GM12874 (cell line): Measurements from ENCODE around the gene SSX3.
"Not testable (repeated sequence)": the region's sequence is repeated elsewhere in the genome, so short reads cannot be mapped to it uniquely, and the experiment has no call there.

Source experiments
- CTCF ChIP-seq: IDR thresholded peaks from 2 replicates; pipeline ENCODE4 v1.5.1; 2011; ENCODE audit warnings: low read depth, mild to moderate bottlenecking, control low read depth, low read length, moderate library complexity; ENCODE audit not compliant: insufficient read depth

Gene SSX3

DNA sequence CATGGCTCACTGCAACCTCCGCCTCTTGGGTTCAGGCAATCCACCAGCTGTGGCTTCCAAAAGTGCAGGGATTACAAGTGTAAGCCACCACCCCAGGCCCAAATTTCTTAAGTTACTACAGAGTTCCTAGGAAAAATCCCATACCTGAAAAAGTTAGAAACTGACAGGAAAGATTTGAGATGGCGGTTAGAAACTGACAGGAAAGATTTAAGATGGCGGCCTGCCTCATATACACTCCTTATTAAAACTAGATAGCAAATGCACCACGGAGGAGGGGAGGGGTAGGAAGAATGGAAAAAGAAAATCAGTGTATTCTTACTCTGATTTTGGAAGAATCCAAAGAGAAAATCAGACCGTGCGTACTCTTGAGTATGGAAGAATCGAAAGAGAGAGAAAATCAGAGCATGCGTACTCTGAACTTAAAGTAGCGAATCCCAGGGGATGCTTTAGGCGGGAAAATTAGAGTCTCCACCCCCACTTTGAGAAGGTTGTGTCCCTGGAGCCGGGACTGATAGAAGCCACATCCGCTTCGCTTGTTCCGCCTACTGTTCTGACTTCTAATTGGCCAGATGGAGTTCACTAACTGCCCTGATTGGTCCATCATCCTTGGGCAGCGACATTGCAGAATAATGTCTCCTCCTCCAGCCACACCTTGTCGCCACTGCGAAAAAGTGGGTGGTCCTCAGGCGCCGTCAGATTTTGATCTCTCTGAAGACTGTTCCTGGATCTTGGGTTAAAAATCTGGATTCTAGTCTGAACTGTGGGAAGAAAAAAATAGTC lies at the start of gene SSX3:
Gene SSX3 (minus strand): TSS at position 389 of the 780 bp plus-strand sequence. CDS start 1,454 bp downstream, outside the sequence.
- not testable (repeated sequence) for TF ChIP-seq CTCF

DNA sequence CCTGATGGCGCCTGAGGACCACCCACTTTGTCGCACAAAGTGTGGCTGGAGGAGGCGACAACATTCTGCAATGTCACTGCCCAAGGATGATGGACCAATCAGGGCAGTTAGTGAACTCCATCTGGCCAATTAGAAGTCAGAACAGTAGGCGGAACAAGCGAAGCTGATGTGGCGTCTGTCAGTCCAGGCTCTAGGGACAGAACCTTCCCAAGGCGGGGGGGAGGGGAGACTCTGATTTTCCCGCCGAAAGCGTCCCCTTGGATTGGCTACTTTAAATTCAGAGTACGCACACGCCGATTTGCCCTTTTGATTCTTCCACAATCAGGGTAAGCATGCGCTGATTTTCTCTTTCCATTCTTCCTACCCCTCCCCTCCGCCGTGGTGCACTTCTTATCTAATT lies 26.7 kb upstream of the SSX3 start, which contains the start of gene SSX4:
Gene SSX4 (plus strand): TSS at position 301 of the 400 bp plus-strand sequence. CDS start 515 bp downstream, outside the sequence.
- TF ChIP-seq CTCF: not testable (repeated sequence)

GRCh38 chrX:48357681-48358080 lies 1.2 kb upstream of the SSX3 start:
- no peak for TF ChIP-seq CTCF

- no peak for TF ChIP-seq CTCF
Measured at GRCh38 chrX:48306175-48306574, 50.3 kb downstream of the SSX3 start.
